ENCODE data around the gene CHIC2.

The CHIC2 gene

GRCh38 chr4:54092405-54093323 lies 28.3 kb upstream of the CHIC2 start:
- FAIRE-seq: no peak

- no peak for FAIRE-seq
Measured at GRCh38 chr4:54091637-54092404, 27.4 kb upstream of the CHIC2 start.

- no peak for FAIRE-seq
Measured at GRCh38 chr4:54090804-54091623, 26.6 kb upstream of the CHIC2 start.

GRCh38 chr4:54090404-54090803 lies 26.0 kb upstream of the CHIC2 start:
- FAIRE-seq: no peak

GRCh38 chr4:54089875-54090274 lies 25.5 kb upstream of the CHIC2 start:
- FAIRE-seq: no peak

GRCh38 chr4:54085284-54085683 lies 20.9 kb upstream of the CHIC2 start:
- FAIRE-seq: no peak

GRCh38 chr4:54082168-54082567 lies 17.8 kb upstream of the CHIC2 start:
- FAIRE-seq: no peak

GRCh38 chr4:54077812-54078211 lies 13.4 kb upstream of the CHIC2 start:
- no peak for FAIRE-seq

DNA sequence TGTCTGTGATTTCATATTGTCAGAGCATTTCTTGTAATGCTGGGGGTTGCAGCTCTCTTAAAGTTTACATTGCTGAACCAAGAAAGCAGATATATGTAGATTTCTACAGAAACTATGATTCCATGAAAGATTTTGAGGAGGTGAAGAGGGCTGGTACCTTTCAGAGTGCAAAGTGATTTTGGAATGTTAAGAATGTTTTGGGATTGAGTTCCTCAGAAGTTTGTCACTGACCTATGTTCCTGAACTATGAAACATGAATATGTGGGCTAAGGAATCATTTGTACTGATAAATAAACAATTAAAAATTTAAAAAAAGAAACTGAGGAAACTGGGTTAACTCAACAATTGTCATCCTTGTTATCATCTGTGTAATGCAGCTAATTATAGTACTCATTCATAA lies 12.3 kb upstream of the CHIC2 start:
- FAIRE-seq: no peak

DNA sequence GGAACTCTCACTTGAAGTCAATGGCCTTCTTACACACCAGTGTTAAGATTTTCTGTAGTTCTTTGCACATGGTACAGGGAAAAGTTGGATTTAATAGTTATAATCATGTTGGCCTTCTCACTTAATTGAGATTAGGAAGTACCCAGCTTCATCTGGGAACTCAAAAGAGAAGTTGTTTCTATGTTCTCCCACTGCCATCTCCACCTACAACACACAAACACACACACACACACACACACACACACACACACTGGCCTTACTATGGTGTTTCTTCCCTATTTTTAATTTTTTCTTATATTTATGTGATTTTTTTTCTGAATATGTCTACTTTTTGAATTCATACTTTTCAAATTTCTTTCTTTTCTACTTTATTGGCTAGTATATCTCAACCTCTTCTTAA lies 10.0 kb upstream of the CHIC2 start:
- FAIRE-seq: no peak

DNA sequence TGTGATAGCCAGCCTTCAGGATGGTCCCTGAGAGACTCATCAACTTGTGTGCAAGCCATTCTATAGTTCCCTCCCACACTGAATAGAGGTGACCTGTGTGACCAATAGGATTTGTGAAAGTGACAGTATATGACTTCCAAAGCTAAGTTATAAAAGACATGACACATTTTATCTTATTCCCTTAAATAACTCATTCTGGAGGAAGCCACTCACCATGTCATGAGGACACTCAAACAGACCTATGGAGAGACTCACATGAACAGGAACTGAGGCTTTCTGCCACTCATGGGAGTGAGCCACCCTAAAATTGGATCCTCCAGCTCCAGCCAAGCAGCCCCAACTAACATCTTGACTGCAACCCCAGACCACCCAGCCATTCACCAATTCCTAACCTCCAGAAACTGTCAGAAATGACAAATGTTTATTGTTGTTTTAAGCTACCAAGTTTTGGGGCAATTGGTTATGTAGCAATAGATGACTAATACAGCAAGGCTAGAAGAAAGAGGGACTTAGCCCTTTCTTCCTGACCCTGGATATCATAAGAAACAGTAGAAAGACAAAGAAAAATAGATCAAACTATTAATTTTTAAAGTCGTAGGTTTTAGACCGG lies 9.0 kb upstream of the CHIC2 start:
- no peak for FAIRE-seq

GRCh38 chr4:54067166-54067565 lies 2.8 kb upstream of the CHIC2 start:
- FAIRE-seq: no peak

- FAIRE-seq: no peak
Measured at GRCh38 chr4:54066718-54067129, 2.3 kb upstream of the CHIC2 start.

- no peak for FAIRE-seq
Measured at GRCh38 chr4:54066088-54066415, 1.6 kb upstream of the CHIC2 start.

DNA sequence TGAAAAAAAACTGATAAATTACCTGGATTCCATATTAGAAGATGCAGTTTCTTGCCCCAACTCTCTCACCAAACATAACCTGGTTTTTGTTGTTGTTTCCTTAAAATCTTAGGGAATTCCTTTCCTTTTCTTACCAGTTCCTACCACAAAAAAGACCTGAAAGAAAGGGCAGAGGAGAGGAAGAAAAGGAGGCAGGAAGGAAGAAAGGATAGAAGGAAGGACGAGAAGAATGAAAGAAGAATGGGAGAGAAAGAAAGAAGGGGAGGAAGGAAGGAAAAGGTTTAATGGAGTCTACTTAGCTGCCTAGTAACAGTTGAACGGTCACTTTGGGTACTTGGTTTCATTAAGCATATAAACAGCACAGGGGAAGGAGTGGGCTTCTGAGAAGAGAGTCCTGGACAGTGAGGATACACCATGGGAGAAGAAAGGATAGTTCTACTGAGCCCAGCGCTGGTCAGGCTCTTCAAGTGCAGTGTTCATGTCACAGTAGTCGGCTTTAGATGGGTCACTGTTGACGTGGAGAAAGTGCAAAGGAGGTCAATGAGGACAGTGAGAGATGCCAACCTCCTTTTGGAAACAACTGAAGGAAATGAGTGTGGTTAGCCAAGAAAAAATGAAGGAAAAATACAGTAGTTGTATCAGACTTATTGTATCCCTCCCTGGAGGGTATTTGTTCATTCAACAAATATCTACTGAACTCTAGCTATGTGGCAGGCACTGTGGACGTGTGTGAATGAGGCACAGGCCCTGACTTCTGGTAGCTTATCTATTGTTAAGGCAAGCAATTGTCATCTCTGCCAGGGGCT lies 1.1 kb upstream of the CHIC2 start:
- no peak for FAIRE-seq

- FAIRE-seq: no peak
Measured at GRCh38 chr4:54063737-54064316, 578 bp downstream of the CHIC2 start.

DNA sequence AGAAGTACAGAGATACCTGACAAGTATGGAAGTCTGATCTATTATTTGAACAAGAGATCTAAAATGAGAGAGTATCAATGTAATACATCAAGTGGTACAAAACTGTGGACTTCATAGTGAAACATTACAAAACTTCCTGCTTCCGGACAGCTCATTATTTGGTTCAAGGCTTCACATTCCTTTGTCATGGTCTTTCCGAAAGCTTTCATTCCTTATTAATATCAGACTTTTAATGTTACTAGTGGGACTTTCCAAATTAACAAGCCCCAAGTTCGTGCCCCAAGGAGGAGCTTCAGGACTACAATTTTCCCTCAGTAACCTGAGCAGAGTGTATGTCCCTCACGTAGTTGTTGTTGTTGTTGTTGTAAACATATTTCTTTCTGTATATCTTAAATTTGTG lies 1.2 kb downstream of the CHIC2 start:
- FAIRE-seq: peak; percentile 21

- FAIRE-seq: no peak
Measured at GRCh38 chr4:54062392-54062791, 2.0 kb downstream of the CHIC2 start.

- no peak for FAIRE-seq
Measured at GRCh38 chr4:54061873-54062272, 2.5 kb downstream of the CHIC2 start.

- FAIRE-seq: no peak
Measured at GRCh38 chr4:54061067-54061466, 3.3 kb downstream of the CHIC2 start.

DNA sequence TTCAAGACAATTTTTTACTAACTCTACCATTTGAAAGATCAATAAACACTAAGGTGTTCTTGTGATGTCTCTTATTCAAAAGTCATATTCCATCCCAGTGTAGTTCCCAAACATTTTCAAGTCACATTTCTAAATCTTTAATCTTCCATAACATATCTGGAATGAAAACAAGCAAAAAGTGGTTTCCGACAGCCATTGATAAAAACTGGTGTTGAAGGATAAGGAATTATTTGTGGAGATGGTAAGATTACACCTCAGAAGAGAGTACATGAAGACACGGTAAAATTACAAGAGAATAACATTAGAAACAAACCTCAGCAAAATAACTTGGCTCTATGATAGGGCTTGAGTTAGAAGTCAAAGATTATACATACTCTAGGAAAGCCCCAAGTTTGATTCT lies 4.3 kb downstream of the CHIC2 start:
- FAIRE-seq: no peak

GRCh38 chr4:54058171-54058570 lies 6.2 kb downstream of the CHIC2 start:
- no peak for FAIRE-seq
